Activated T-helper 2 cell treated with anti-CD3 and anti-CD28 coated beads, Interferon-gamma antibody, Interleukin-2, Interleukin-4, amounts not matched to agents 10 μg/mL and 5 μg/mL and 100 μg/mL, durations not matched to agents 14 hours and 24 hours and 36 hours (primary cell): ENCODE data around the gene PRDM10. TPM values are rescaled to one million over a fixed set of nuclear protein-coding genes. Genes with fewer than 3 reads are reported as not detected.

Source experiments
- DNase-seq: peaks from one replicate; pipeline ENCODE4 v3.0.0; 2021; ENCODE audit warnings: low spot score
- H3K27ac Mint-ChIP-seq: one replicate; pipeline ENCODE4 v1.8.0; 2021; ENCODE audit warnings: mixed read lengths
- H3K27me3 Mint-ChIP-seq: one replicate; pipeline ENCODE4 v1.8.0; 2021; ENCODE audit warnings: low read depth, mixed read lengths
- H3K36me3 Mint-ChIP-seq: one replicate; pipeline ENCODE4 v1.8.0; 2021; ENCODE audit warnings: low read depth, mixed read lengths
- H3K4me1 Mint-ChIP-seq: one replicate; pipeline ENCODE4 v1.8.0; 2021; ENCODE audit warnings: low read depth, mixed read lengths
- H3K4me3 Mint-ChIP-seq: one replicate; pipeline ENCODE4 v1.8.0; 2021; ENCODE audit warnings: low read depth, mild to moderate bottlenecking, moderate library complexity, mixed read lengths
- H3K9me3 Mint-ChIP-seq: one replicate; pipeline ENCODE4 v1.8.0; 2021; ENCODE audit warnings: mixed read lengths
- intact Hi-C: fragments of 100-400 bp; cut with micrococcal nuclease; formaldehyde crosslinking; loops from one replicate; pipeline ENCODE4 v1.15.1; 2023
- total RNA-seq: library from RNA; stranded (reverse); gene quantifications from 2 replicates; pipeline ENCODE4 v1.2.3, GENCODE V29; 2022

Gene PRDM10
- total RNA-seq, 1 donor from 2014 or later, result 15.5 TPM

- peaks cover 32% of the 10 kb centered on the region for H3K36me3 Mint-ChIP-seq
Measured at GRCh38 chr11:129929721-129930120, 72.9 kb downstream of the PRDM10 start.

GRCh38 chr11:129928923-129929692 lies 73.5 kb downstream of the PRDM10 start:
- no peaks in the 10 kb centered on the region for H3K4me1 Mint-ChIP-seq
- no peak overlapping the region for H3K27ac Mint-ChIP-seq
- H3K27me3 Mint-ChIP-seq, result no peaks in the 10 kb centered on the region
- peaks cover 35% of the 10 kb centered on the region for H3K36me3 Mint-ChIP-seq
- intact Hi-C loops, result no loop called here
- H3K9me3 Mint-ChIP-seq, result no peaks in the 10 kb centered on the region
- no peak for DNase-seq
- H3K4me3 Mint-ChIP-seq, result no peak overlapping the region

More at GRCh38 chr11:129929721-129930120, 72.9 kb downstream of the PRDM10 start:
- H3K4me3 Mint-ChIP-seq, result no peak overlapping the region
- no peak for DNase-seq
- H3K27me3 Mint-ChIP-seq, result no peaks in the 10 kb centered on the region
- no peak overlapping the region for H3K27ac Mint-ChIP-seq
- H3K9me3 Mint-ChIP-seq, result no peaks in the 10 kb centered on the region
- H3K4me1 Mint-ChIP-seq, result no peaks in the 10 kb centered on the region
- intact Hi-C loops, result no loop called here

GRCh38 chr11:129922674-129923073 lies 80.0 kb downstream of the PRDM10 start:
- peaks cover 9% of the 10 kb centered on the region for H3K4me1 Mint-ChIP-seq
- no peak overlapping the region for H3K4me3 Mint-ChIP-seq
- no peaks in the 10 kb centered on the region for H3K9me3 Mint-ChIP-seq
- no peaks in the 10 kb centered on the region for H3K27me3 Mint-ChIP-seq
- H3K27ac Mint-ChIP-seq, result no peak overlapping the region
- DNase-seq, result no peak
- intact Hi-C loops, result loop anchor here (1.0 to 2.0 kb wide), 3 partner anchors 80 to 210 kb away; partner anchors contain the start of genes APLP2 and PRDM10
- H3K36me3 Mint-ChIP-seq, result peaks cover 16% of the 10 kb centered on the region

GRCh38 chr11:129918361-129918760 lies 84.3 kb downstream of the PRDM10 start:
- no peaks in the 10 kb centered on the region for H3K9me3 Mint-ChIP-seq
- no peak for DNase-seq
- H3K36me3 Mint-ChIP-seq, result peaks cover 11% of the 10 kb centered on the region
- H3K4me1 Mint-ChIP-seq, result peaks cover 8% of the 10 kb centered on the region
- no peaks in the 10 kb centered on the region for H3K27me3 Mint-ChIP-seq
- no peak overlapping the region for H3K27ac Mint-ChIP-seq
- no peak overlapping the region for H3K4me3 Mint-ChIP-seq
- intact Hi-C loops, result no loop called here

- peaks cover 13% of the 10 kb centered on the region for H3K36me3 Mint-ChIP-seq
- H3K4me3 Mint-ChIP-seq, result no peak overlapping the region
- intact Hi-C loops, result no loop called here
- no peak for DNase-seq
- H3K27me3 Mint-ChIP-seq, result no peaks in the 10 kb centered on the region
- H3K4me1 Mint-ChIP-seq, result peaks cover 5% of the 10 kb centered on the region
- no peak overlapping the region for H3K27ac Mint-ChIP-seq
- H3K9me3 Mint-ChIP-seq, result no peaks in the 10 kb centered on the region
Measured at GRCh38 chr11:129917231-129917630, 85.4 kb downstream of the PRDM10 start.

- intact Hi-C loops, result no loop called here
- Mint-ChIP-seq H3K4me3 (no peak overlapping the region), H3K27me3 (no peaks in the 10 kb centered on the region), H3K9me3 (no peaks in the 10 kb centered on the region), H3K4me1 (peaks cover 6% of the 10 kb centered on the region), H3K36me3 (peaks cover 22% of the 10 kb centered on the region), H3K27ac (peak overlapping the region; percentile 68)
- no peak for DNase-seq
Measured at GRCh38 chr11:129911298-129911697, 91.3 kb downstream of the PRDM10 start.

- Mint-ChIP-seq H3K27me3 (no peaks in the 10 kb centered on the region), H3K4me3 (no peak overlapping the region), H3K4me1 (peaks cover 6% of the 10 kb centered on the region), H3K9me3 (no peaks in the 10 kb centered on the region), H3K27ac (no peak overlapping the region), H3K36me3 (peaks cover 26% of the 10 kb centered on the region)
- intact Hi-C loops, result no loop called here
- DNase-seq, result no peak
Measured at GRCh38 chr11:129910360-129910759, 92.3 kb downstream of the PRDM10 start.

GRCh38 chr11:129905402-129905801 lies 97.2 kb downstream of the PRDM10 start:
- Mint-ChIP-seq H3K9me3 (no peaks in the 10 kb centered on the region), H3K4me1 (no peaks in the 10 kb centered on the region), H3K27ac (no peak overlapping the region), H3K27me3 (no peaks in the 10 kb centered on the region), H3K36me3 (peaks cover 33% of the 10 kb centered on the region), H3K4me3 (no peak overlapping the region)
- intact Hi-C loops, result no loop called here
- no peak for DNase-seq

GRCh38 chr11:129896062-129896461 lies 106.6 kb downstream of the PRDM10 start:
- intact Hi-C loops, result no loop called here
- Mint-ChIP-seq H3K4me3 (peak overlapping the region; percentile 90), H3K36me3 (peaks cover 33% of the 10 kb centered on the region), H3K27ac (peak overlapping the region; percentile 19), H3K9me3 (no peaks in the 10 kb centered on the region), H3K4me1 (peaks cover 26% of the 10 kb centered on the region), H3K27me3 (no peaks in the 10 kb centered on the region)
- DNase-seq, result no peak

- peaks cover 26% of the 10 kb centered on the region for H3K4me1 Mint-ChIP-seq
- intact Hi-C loops, result loop anchor here (1.0 kb wide), 3 partner anchors 107 to 1021 kb away; partner anchors contain the start of genes APLP2, PRDM10 and SNX19
- peak; percentile 81 for DNase-seq
- peaks cover 39% of the 10 kb centered on the region for H3K36me3 Mint-ChIP-seq
- H3K4me3 Mint-ChIP-seq, result peak within 1 kb of the TSS; percentile 90
- H3K27ac Mint-ChIP-seq, result peak within 1 kb of the TSS; percentile 82
- no peaks in the 10 kb centered on the region for H3K9me3 Mint-ChIP-seq
- no peaks in the 10 kb centered on the region for H3K27me3 Mint-ChIP-seq
Measured at GRCh38 chr11:129895126-129896041, 107.3 kb downstream of the PRDM10 start, which contains the start of gene NFRKB. Gene NFRKB (minus strand): TSS chr11:129895578. CDS start chr11:129892849, 2,729 bp downstream.

- DNase-seq, result no peak
- Mint-ChIP-seq H3K4me3 (peak overlapping the region; percentile 90), H3K27me3 (no peaks in the 10 kb centered on the region), H3K9me3 (no peaks in the 10 kb centered on the region), H3K27ac (peak overlapping the region; percentile 82), H3K36me3 (peaks cover 44% of the 10 kb centered on the region), H3K4me1 (peaks cover 27% of the 10 kb centered on the region)
- intact Hi-C loops, result loop anchor here (1.0 kb wide), 4 partner anchors 108 to 1022 kb away; partner anchors contain the start of genes APLP2, PRDM10 and SNX19
Measured at GRCh38 chr11:129894278-129895125, 108.1 kb downstream of the PRDM10 start.

GRCh38 chr11:129888451-129888850 lies 114.2 kb downstream of the PRDM10 start:
- Mint-ChIP-seq H3K36me3 (peaks cover 89% of the 10 kb centered on the region), H3K27me3 (no peaks in the 10 kb centered on the region), H3K4me3 (no peak overlapping the region), H3K27ac (peak overlapping the region; percentile 76), H3K9me3 (no peaks in the 10 kb centered on the region), H3K4me1 (peaks cover 17% of the 10 kb centered on the region)
- intact Hi-C loops, result no loop called here
- DNase-seq, result peak; percentile 13
